ENCODE data around the gene MYH1.

- no peak for TF ChIP-seq CTCF (IDR thresholded peaks at IDR 0.05; ENCODE audit: insufficient read depth, low read length, poor library complexity, severe bottlenecking)
- TF ChIP-seq EZH2phosphoT487 (conservative IDR thresholded peaks at IDR 0.05; ENCODE audit: low read length) = no peak
Observed at GRCh38 chr17:10516065-10516464, 2.3 kb downstream of the MYH1 start.
